HG02588 (cell line): ENCODE data around the gene MRPL11.
"Not testable (repeated sequence)": the region's sequence is repeated elsewhere in the genome, so short reads cannot be mapped to it uniquely, and the experiment has no call there.

Source experiments
- ATAC-seq: cut with Tn5 transposase; IDR thresholded peaks from one replicate; pipeline ENCODE4 v1.9.1; 2021; ENCODE audit warnings: mild to moderate bottlenecking, moderate library complexity; ENCODE audit not compliant: unreplicated experiment

MRPL11 gene

GRCh38 chr11:66431871-66432329 is 6.7 kb downstream of the MRPL11 start:
- ATAC-seq: not testable (repeated sequence)

GRCh38 chr11:66431287-66431686 is 7.4 kb downstream of the MRPL11 start:
- ATAC-seq: not testable (repeated sequence)

- ATAC-seq: no peak
These were observed 8.6 kb downstream of the MRPL11 start for GRCh38 chr11:66429983-66430602.

- ATAC-seq: no peak
These were observed 9.7 kb downstream of the MRPL11 start for GRCh38 chr11:66428933-66429332.

- no peak for ATAC-seq
These were observed 12.3 kb downstream of the MRPL11 start for GRCh38 chr11:66426314-66426713.

GRCh38 chr11:66421492-66422205 is 17.0 kb downstream of the MRPL11 start:
- no peak for ATAC-seq

- ATAC-seq: no peak
These were observed 17.8 kb downstream of the MRPL11 start, which contains the start of gene NPAS4 for GRCh38 chr11:66420671-66421476. Gene NPAS4, plus strand, starts transcription at chr11:66421035. Its CDS starts 145 bp downstream, at chr11:66421180.

- ATAC-seq: no peak
These were observed 18.8 kb downstream of the MRPL11 start for GRCh38 chr11:66419825-66420224.

GRCh38 chr11:66418986-66419308 is 19.7 kb downstream of the MRPL11 start:
- ATAC-seq: no peak

GRCh38 chr11:66418168-66418985 is 20.3 kb downstream of the MRPL11 start:
- ATAC-seq: no peak

GRCh38 chr11:66417000-66417399 is 21.6 kb downstream of the MRPL11 start:
- ATAC-seq: no peak

GRCh38 chr11:66415423-66415822 is 23.2 kb downstream of the MRPL11 start:
- ATAC-seq: no peak

GRCh38 chr11:66414120-66414934 is 24.3 kb downstream of the MRPL11 start:
- no peak for ATAC-seq

- no peak for ATAC-seq
These were observed 25.5 kb downstream of the MRPL11 start for GRCh38 chr11:66413167-66413566.

- ATAC-seq: no peak
These were observed 26.5 kb downstream of the MRPL11 start for GRCh38 chr11:66412110-66412509.

- no peak for ATAC-seq
These were observed 27.3 kb downstream of the MRPL11 start for GRCh38 chr11:66411323-66411722.

GRCh38 chr11:66410191-66410590 is 28.5 kb downstream of the MRPL11 start:
- ATAC-seq: no peak

GRCh38 chr11:66409226-66409625 is 29.4 kb downstream of the MRPL11 start:
- no peak for ATAC-seq

GRCh38 chr11:66408488-66409214 is 30.0 kb downstream of the MRPL11 start:
- ATAC-seq: peak; percentile 51
